Sigmoid colon (tissue), 7 donors: Measurements from ENCODE around the gene ACOX1. TPM values are rescaled to one million over a fixed set of nuclear protein-coding genes. Genes with fewer than 3 reads are reported as not detected.
"Not testable (repeated sequence)": the region's sequence is repeated elsewhere in the genome, so short reads cannot be mapped to it uniquely, and the experiment has no call there.

Experiments used
- DNase-seq: peaks from one replicate; pipeline ENCODE4 v3.0.0-alpha.2; 2019
- H3K27ac ChIP-seq, 4 donors: fragments of 200-600 bp; sonication (generic); one replicate each; pipeline ENCODE4 v1.5.1; 2016 to 2019; ENCODE audit warnings: mild to moderate bottlenecking in 1 of 4
- H3K27me3 ChIP-seq, 3 donors: fragments of 200-600 bp; sonication (generic); one replicate each; pipeline ENCODE4 v1.5.1; 2019; ENCODE audit warnings: mild to moderate bottlenecking in 1 of 3
- H3K36me3 ChIP-seq, 4 donors: fragments of 200-600 bp; sonication (generic); one replicate each; pipeline ENCODE4 v1.5.1; 2016 to 2019
- H3K4me1 ChIP-seq, 4 donors: fragments of 200-600 bp; sonication (generic); one replicate each; pipeline ENCODE4 v1.5.1; 2017 to 2019
- H3K4me3 ChIP-seq, 4 donors: fragments of 200-600 bp; sonication (generic); one replicate each; pipeline ENCODE4 v1.5.1; 2017 to 2019; ENCODE audit warnings: mild to moderate bottlenecking in 2 of 4, moderate library complexity in 1 of 4
- H3K9me3 ChIP-seq, 4 donors: fragments of 200-600 bp in 3 of 4; sonication (generic) in 3 of 4; one replicate each; pipeline versions ENCODE4 v1.5.1 to v1.6.1; 2013 to 2019
- CTCF ChIP-seq, 4 experiments: fragments of 450-650 bp in 3 of 4; fragments of 200-600 bp in 1 of 4; IDR thresholded peaks; one replicate each; pipeline ENCODE4 v1.5.1; 2016 to 2019; ENCODE audit warnings: antibody characterized with exemption in 4 of 4, mild to moderate bottlenecking in 3 of 4, moderate library complexity in 2 of 4
- EP300 ChIP-seq, 4 donors: sonication (generic); formaldehyde crosslinking; IDR thresholded peaks; one replicate each; pipeline ENCODE4 v1.6.1; 2017; ENCODE audit warnings: antibody characterized with exemption in 4 of 4
- POLR2A ChIP-seq, 2 donors: fragments of 450-650 bp; IDR thresholded peaks; one replicate each; pipeline ENCODE4 v1.6.1; 2016; ENCODE audit warnings: antibody characterized with exemption in 2 of 2, mild to moderate bottlenecking in 2 of 2, moderate library complexity in 2 of 2
- POLR2AphosphoS5 ChIP-seq, 4 donors: sonication (generic); formaldehyde crosslinking; IDR thresholded peaks; one replicate each; pipeline ENCODE4 v1.6.1; 2017; ENCODE audit warnings: antibody characterized with exemption in 4 of 4
- WGBS, 2 donors: extraction: QIAGEN DNeasy Blood & Tissue Kit; methylation state at CpG; one replicate each; pipeline ENCODE4 v1.1.7; 2013; 5-methylcytosine and 5-hydroxymethylcytosine counted together
- intact Hi-C: fragments of 100-400 bp; cut with DNase I; formaldehyde crosslinking; loops from one replicate; pipeline ENCODE4 v1.15.1; 2023
- polyA plus RNA-seq, 3 donors: library from polyadenylated mRNA; stranded (reverse); fragments of 200-250 nt; gene quantifications; one replicate each; pipeline ENCODE4 v1.2.3, GENCODE V29; 2013
- total RNA-seq, 4 donors: library from RNA; depleted of rRNA; stranded (reverse); fragments of >200 nt; gene quantifications; one replicate each; pipeline ENCODE4 v1.1.0, GENCODE V29; 2016
- donor health status: healthy with polysubstance abuse.
- donor health status: Bipolar disorder and iron deficiency.
- donor health status: healthy.

ACOX1 gene
- total and polyA plus RNA-seq, 7 donors: 31.3 to 93.2 (median 34.6) TPM

GRCh38 chr17:75979705-75980187, 780 bp upstream of the ACOX1 start:
- 1 to 3% methylated on average over 19 of the region's 19 CpGs for WGBS, 2 donors
- Histone ChIP-seq H3K27ac (peak overlapping the region; percentile 96 to 99 (median 96)), H3K4me3 (peak overlapping the region; percentile 54 to 85 (median 80)), H3K9me3 (no peaks in the 10 kb centered on the region), H3K36me3 (no peaks in the 10 kb centered on the region), H3K27me3 (no peaks in the 10 kb centered on the region), H3K4me1 (peaks cover 0 to 40% (median 32%) of the 10 kb centered on the region in 4 donors)
- no peak for TF ChIP-seq POLR2AphosphoS5 (IDR thresholded peaks at IDR 0.05)
- intact Hi-C loops: loop anchor here (2.0 kb wide), 1 partner anchor 75 kb away; the partner anchor contains the start of gene MRPL38
- DNase-seq: no peak

GRCh38 chr17:75976175-75976848, 2.7 kb downstream of the ACOX1 start:
- intact Hi-C loops: no loop called here
- H3K27ac ChIP-seq: no peak overlapping the region
- peaks cover 0 to 40% (median 32%) of the 10 kb centered on the region in 4 donors for H3K4me1 ChIP-seq
- H3K36me3 ChIP-seq: peaks cover 0 to 25% (median 0%) of the 10 kb centered on the region in 4 donors
- 31 to 69% methylated on average over 9 of the region's 9 CpGs for WGBS, 2 donors
- H3K9me3 ChIP-seq: no peaks in the 10 kb centered on the region
- H3K27me3 ChIP-seq: no peaks in the 10 kb centered on the region
- DNase-seq: no peak
- H3K4me3 ChIP-seq: no peak overlapping the region
- TF ChIP-seq POLR2AphosphoS5 (IDR thresholded peaks at IDR 0.05) (no peak), EP300 (IDR thresholded peaks at IDR 0.05) (no peak), POLR2A (IDR thresholded peaks at IDR 0.05) (no peak), CTCF (IDR thresholded peaks at IDR 0.05) (no peak)

- intact Hi-C loops: no loop called here
- 20 to 65% methylated on average over 5 of the region's 5 CpGs for WGBS, 2 donors
- H3K27me3 ChIP-seq: no peaks in the 10 kb centered on the region
- H3K9me3 ChIP-seq: no peaks in the 10 kb centered on the region
- H3K4me1 ChIP-seq: peaks cover 0 to 40% (median 32%) of the 10 kb centered on the region in 4 donors
- no peak for TF ChIP-seq CTCF (IDR thresholded peaks at IDR 0.05)
- TF ChIP-seq POLR2AphosphoS5 (IDR thresholded peaks at IDR 0.05): no peak
- no peak for TF ChIP-seq POLR2A (IDR thresholded peaks at IDR 0.05)
- TF ChIP-seq EP300 (IDR thresholded peaks at IDR 0.05): no peak
- no peak overlapping the region for H3K27ac ChIP-seq
- H3K4me3 ChIP-seq: no peak overlapping the region
- DNase-seq: no peak
- H3K36me3 ChIP-seq: peaks cover 0 to 30% (median 0%) of the 10 kb centered on the region in 4 donors
Observed at GRCh38 chr17:75975757-75976174, 3.2 kb downstream of the ACOX1 start.

GRCh38 chr17:75975187-75975586, 3.8 kb downstream of the ACOX1 start:
- H3K4me3 ChIP-seq: not testable (repeated sequence)

GRCh38 chr17:75970626-75971025, 8.3 kb downstream of the ACOX1 start:
- no peak for DNase-seq
- 92 to 93% methylated on average over 7 of the region's 7 CpGs for WGBS, 2 donors
- no peak overlapping the region for H3K4me3 ChIP-seq
- intact Hi-C loops: no loop called here
- peaks cover 0 to 40% (median 0%) of the 10 kb centered on the region in 4 donors for H3K36me3 ChIP-seq
- H3K9me3 ChIP-seq: no peaks in the 10 kb centered on the region
- no peak overlapping the region for H3K27ac ChIP-seq
- TF ChIP-seq EP300 (IDR thresholded peaks at IDR 0.05) (no peak), POLR2A (IDR thresholded peaks at IDR 0.05) (no peak), CTCF (IDR thresholded peaks at IDR 0.05) (no peak), POLR2AphosphoS5 (IDR thresholded peaks at IDR 0.05) (no peak)
- peaks cover 0 to 6% (median 2%) of the 10 kb centered on the region in 4 donors for H3K4me1 ChIP-seq
- no peaks in the 10 kb centered on the region for H3K27me3 ChIP-seq

More at GRCh38 chr17:75975187-75975586, 3.8 kb downstream of the ACOX1 start:
- H3K27ac ChIP-seq, H3K9me3 ChIP-seq, H3K27me3 ChIP-seq, intact Hi-C loops, DNase-seq: not testable (repeated sequence)
- H3K4me1 ChIP-seq: peaks cover 0 to 36% (median 28%) of the 10 kb centered on the region in 4 donors
- H3K36me3 ChIP-seq: peaks cover 0 to 30% (median 0%) of the 10 kb centered on the region in 4 donors
- 93% methylated on average over 6 of the region's 6 CpGs for WGBS, 2 donors
